PC-3 (cell line): ENCODE results near the gene ZMIZ1. TPM values are rescaled to one million over a fixed set of nuclear protein-coding genes. Genes with fewer than 3 reads are reported as not detected.

Source experiments
- ATAC-seq: fragments of 200-7000 bp; cut with Tn5 transposase; 2 replicates; pipeline ENCODE4 v1.9.1; 2020; ENCODE audit warnings: mild to moderate bottlenecking, moderate library complexity
- BruUV-seq: library from RNA; stranded (reverse); fragments of 400-500 nt; replicated peaks from 2 replicates; lab custom pipeline; 2021; lab: Mats Ljungman, UMichigan
- CTCF ChIA-PET: fragments of 300-600 bp; sonication (Branson Sonifier 250); formaldehyde crosslinking; loops from one replicate; lab custom pipeline; 2022; ENCODE audit warnings: antibody characterized with exemption; lab: Charles Lee
- POLR2A ChIA-PET: fragments of 300-600 bp; sonication (Branson Sonifier 250); formaldehyde crosslinking; loops from one replicate; lab custom pipeline; 2022; ENCODE audit warnings: antibody characterized with exemption; ENCODE audit not compliant: unreplicated experiment; lab: Charles Lee
- DNase-seq: peaks from one replicate; pipeline ENCODE4 v3.0.0-alpha.2; 2015
- H2AFZ ChIP-seq: fragments of 300-600 bp; sonication (generic); 2 replicates; pipeline ENCODE4 v1.6.0; 2016; ENCODE audit warnings: antibody characterized with exemption, low read length
- H3F3A ChIP-seq: fragments of 300-600 bp; sonication (generic); one replicate; pipeline ENCODE4 v1.6.0; 2017; ENCODE audit warnings: antibody characterized with exemption, low read length, control low read depth, mild to moderate bottlenecking; ENCODE audit not compliant: unreplicated experiment
- H3K27ac ChIP-seq: fragments of 300-600 bp; sonication (generic); 2 replicates; pipeline ENCODE4 v1.5.1; 2016; ENCODE audit warnings: mild to moderate bottlenecking, low read length
- H3K27me3 ChIP-seq: fragments of 300-600 bp; sonication (generic); 2 replicates; pipeline ENCODE4 v1.6.1; 2016; ENCODE audit warnings: low read length, mixed read lengths
- H3K36me3 ChIP-seq: fragments of 300-600 bp; sonication (generic); 2 replicates; pipeline ENCODE4 v1.6.1; 2016; ENCODE audit warnings: low read depth, mixed run types, low read length, mixed read lengths
- H3K4me1 ChIP-seq: fragments of 300-600 bp; sonication (generic); 2 replicates; pipeline ENCODE4 v1.5.1; 2016; ENCODE audit warnings: low read length; ENCODE audit not compliant: insufficient read depth
- H3K4me2 ChIP-seq: fragments of 300-600 bp; sonication (generic); 2 replicates; pipeline ENCODE4 v1.6.0; 2016; ENCODE audit warnings: low read length
- H3K4me3 ChIP-seq: fragments of 300-600 bp; sonication (generic); 2 replicates; pipeline ENCODE4 v1.5.1; 2016; ENCODE audit warnings: mild to moderate bottlenecking, low read length, mixed read lengths
- H3K79me2 ChIP-seq: fragments of 300-600 bp; sonication (generic); 2 replicates; pipeline ENCODE4 v1.6.1; 2017; ENCODE audit warnings: low read length, mixed read lengths
- H3K9ac ChIP-seq: fragments of 300-600 bp; sonication (generic); 2 replicates; pipeline ENCODE4 v1.6.0; 2016; ENCODE audit warnings: mild to moderate bottlenecking, low read length
- H3K9me2 ChIP-seq: fragments of 300-600 bp; sonication (generic); replicated peaks from 2 replicates; pipeline ENCODE4 v1.6.1; 2016; ENCODE audit warnings: mixed run types, low read length, mixed read lengths
- H3K9me3 ChIP-seq: fragments of 300-600 bp; sonication (generic); 2 replicates; pipeline ENCODE4 v1.6.1; 2016; ENCODE audit warnings: low read length, mixed read lengths
- H4K20me1 ChIP-seq: fragments of 300-600 bp; sonication (generic); 2 replicates; pipeline ENCODE4 v1.6.1; 2016; ENCODE audit warnings: low read length, mixed read lengths
- CTCF ChIP-seq: fragments of 300-600 bp; sonication (generic); conservative IDR thresholded peaks from 2 replicates; pipeline ENCODE4 v1.5.1; 2017; ENCODE audit warnings: antibody characterized with exemption, low read depth, mild to moderate bottlenecking, low read length
- EZH2 ChIP-seq: fragments of 300-600 bp; sonication (generic); IDR thresholded peaks from one replicate; pipeline ENCODE4 v1.6.1; 2017; ENCODE audit warnings: antibody characterized with exemption, mild to moderate bottlenecking, low read length; ENCODE audit not compliant: unreplicated experiment
- EZH2phosphoT487 ChIP-seq: fragments of 300-600 bp; sonication (generic); IDR thresholded peaks from 2 replicates; pipeline ENCODE4 v1.6.1; 2018; ENCODE audit warnings: mild to moderate bottlenecking, antibody characterized with exemption, low read length, borderline replicate concordance
- intact Hi-C: fragments of 100-400 bp; cut with micrococcal nuclease; formaldehyde crosslinking; loops from 2 replicates; pipeline ENCODE4 v1.9.0; 2023
- total RNA-seq: library from RNA; depleted of rRNA; stranded (reverse); fragments of >200 nt; gene quantifications from 2 replicates; pipeline ENCODE4 v1.2.3, GENCODE V29; 2014

ZMIZ1 gene
- total RNA-seq, 1 experiment from 2014 or later = 55.4 TPM

GRCh38 chr10:79269443-79269842 is 200.7 kb downstream of the ZMIZ1 start:
- no peak overlapping the region for H3K4me2 ChIP-seq
- 0 out of 2 replicates have a peak, but pooled peaks cover 2% of the 10 kb centered on the region for H3K36me3 ChIP-seq
- no peaks in the 10 kb centered on the region for H3K9me2 ChIP-seq
- no TSS peak for BruUV-seq
- no peaks in the 10 kb centered on the region for H3K9me3 ChIP-seq
- no peak overlapping the region for H2AFZ ChIP-seq
- DNase-seq (no peak), ATAC-seq (no peak)
- H3K27ac ChIP-seq = no peak overlapping the region
- ChIA-PET CTCF (no interaction called here), POLR2A (no interaction called here)
- no peaks in the 10 kb centered on the region for H3F3A ChIP-seq
- H3K79me2 ChIP-seq = peaks cover 7% of the 10 kb centered on the region
- H3K9ac ChIP-seq = no peak overlapping the region
- H3K27me3 ChIP-seq = no peaks in the 10 kb centered on the region
- peaks cover 40% of the 10 kb centered on the region for H3K4me1 ChIP-seq
- no peak overlapping the region for H3K4me3 ChIP-seq
- no peak for TF ChIP-seq EZH2phosphoT487
- no peak for TF ChIP-seq EZH2
- TF ChIP-seq CTCF = no peak
- no peaks in the 10 kb centered on the region for H4K20me1 ChIP-seq
- intact Hi-C loops = no loop called here

GRCh38 chr10:79269969-79270368 is 201.2 kb downstream of the ZMIZ1 start:
- Histone ChIP-seq H4K20me1 (no peaks in the 10 kb centered on the region), H3K4me2 (no peak overlapping the region), H3K79me2 (peaks cover 7% of the 10 kb centered on the region), H3F3A (no peaks in the 10 kb centered on the region), H3K27ac (no peak overlapping the region), H3K9ac (no peak overlapping the region), H3K27me3 (no peaks in the 10 kb centered on the region), H3K9me3 (no peaks in the 10 kb centered on the region), H3K36me3 (0 out of 2 replicates have a peak, but pooled peaks cover 2% of the 10 kb centered on the region), H2AFZ (no peak overlapping the region), H3K9me2 (no peaks in the 10 kb centered on the region), H3K4me1 (peaks cover 34% of the 10 kb centered on the region), H3K4me3 (no peak overlapping the region)
- no TSS peak for BruUV-seq
- TF ChIP-seq CTCF (no peak), EZH2 (no peak), EZH2phosphoT487 (no peak)
- intact Hi-C loops = no loop called here
- ATAC-seq (no peak), DNase-seq (no peak)
- ChIA-PET POLR2A (no interaction called here), CTCF (no interaction called here)

- no peak overlapping the region for H3K27ac ChIP-seq
- H3K27me3 ChIP-seq = no peaks in the 10 kb centered on the region
- H3K9me3 ChIP-seq = no peaks in the 10 kb centered on the region
- 0 out of 2 replicates have a peak, but pooled peaks cover 2% of the 10 kb centered on the region for H3K36me3 ChIP-seq
- intact Hi-C loops = no loop called here
- no peak for DNase-seq
- no peak overlapping the region for H3K4me2 ChIP-seq
- H3K9me2 ChIP-seq = no peaks in the 10 kb centered on the region
- H3K4me3 ChIP-seq = no peak overlapping the region
- TF ChIP-seq EZH2phosphoT487 = no peak
- no peak for TF ChIP-seq CTCF
- TF ChIP-seq EZH2 = no peak
- H3F3A ChIP-seq = no peaks in the 10 kb centered on the region
- H3K4me1 ChIP-seq = peaks cover 27% of the 10 kb centered on the region
- H2AFZ ChIP-seq = no peak overlapping the region
- H4K20me1 ChIP-seq = no peaks in the 10 kb centered on the region
- no peak overlapping the region for H3K9ac ChIP-seq
- ChIA-PET POLR2A (no interaction called here), CTCF (no interaction called here)
- ATAC-seq = no peak
- BruUV-seq = no TSS peak
- peaks cover 6% of the 10 kb centered on the region for H3K79me2 ChIP-seq
Measured at GRCh38 chr10:79270466-79271246, 201.9 kb downstream of the ZMIZ1 start.
